Endothelial cell of umbilical vein (primary cell): ENCODE measurements around the gene TRIM67. TPM values are rescaled to one million over a fixed set of nuclear protein-coding genes. Genes with fewer than 3 reads are reported as not detected.

ENCODE experiments used
- BruUV-seq: library from RNA; stranded (reverse); fragments of 400-500 nt; replicated peaks from 2 replicates; lab custom pipeline; 2021; lab: Mats Ljungman, UMichigan
- CTCF ChIA-PET: fragments of 300-600, 350-600 bp; sonication (Branson Sonifier 250); formaldehyde crosslinking; loops from one replicate; lab custom pipeline; 2021; ENCODE audit warnings: antibody characterized with exemption, inconsistent platforms; lab: Charles Lee
- POLR2A ChIA-PET: fragments of 300-600, 350-600 bp; sonication (Branson Sonifier 250); formaldehyde crosslinking; loops from one replicate; lab custom pipeline; 2021; ENCODE audit warnings: antibody characterized with exemption, inconsistent platforms; lab: Charles Lee
- DNase-seq: peaks from one replicate; pipeline ENCODE4 v3.0.0-alpha.2; 2011; ENCODE audit warnings: low read depth, low spot score
- FAIRE-seq: peaks from 2 replicates; lab custom pipeline; 2011; peaks lifted over from hg19 to GRCh38; lab: Jason Lieb, UNC
- H2AFZ ChIP-seq: 2 replicates; pipeline ENCODE4 v1.6.0; 2012; ENCODE audit warnings: low read depth, low read length, control low read depth, inconsistent platforms
- H3K27ac ChIP-seq: 2 replicates; pipeline ENCODE4 v1.5.1; 2011; ENCODE audit warnings: low read depth, mild to moderate bottlenecking, control low read depth, low read length, moderate library complexity; ENCODE audit not compliant: insufficient read depth
- H3K27me3 ChIP-seq, 2 experiments: 2 replicates each; pipeline versions ENCODE4 v1.6.0 to v1.6.1; 2011; ENCODE audit warnings: low read length in 2 of 2, mixed read lengths in 1 of 2; ENCODE audit not compliant: control insufficient read depth in 2 of 2, insufficient read depth in 2 of 2
- H3K36me3 ChIP-seq, 2 experiments: 2 replicates in 1 of 2; 3 replicates in 1 of 2; pipeline ENCODE4 v1.5.1; 2011; ENCODE audit warnings: low read length in 2 of 2, mild to moderate bottlenecking in 1 of 2, moderate library complexity in 1 of 2; ENCODE audit not compliant: control insufficient read depth in 2 of 2, insufficient read depth in 2 of 2; ENCODE audit errors: extremely low read depth in 1 of 2
- H3K4me1 ChIP-seq: 3 replicates; pipeline ENCODE4 v1.5.1; 2011; ENCODE audit warnings: mild to moderate bottlenecking, low read length; ENCODE audit not compliant: control insufficient read depth, insufficient read depth; ENCODE audit errors: extremely low read depth
- H3K4me2 ChIP-seq: 2 replicates; pipeline ENCODE4 v1.6.1; 2011; ENCODE audit warnings: low read length, control low read depth, mixed read lengths; ENCODE audit not compliant: insufficient read depth
- H3K4me3 ChIP-seq, 3 experiments: fragments of 200-600 bp in 1 of 3; sonication (generic), shearing (Covaris generic) in 1 of 3; replicated peaks in 1 of 3; 2 replicates each; pipeline ENCODE4 v1.5.1; 2011 to 2016; ENCODE audit warnings: control low read depth in 3 of 3, low read length in 3 of 3, mild to moderate bottlenecking in 2 of 3, inconsistent platforms in 1 of 3, low read depth in 1 of 3, moderate library complexity in 1 of 3; ENCODE audit not compliant: insufficient read depth in 1 of 3
- H3K79me2 ChIP-seq: 2 replicates; pipeline ENCODE4 v1.6.0; 2012; ENCODE audit warnings: low read length, inconsistent platforms; ENCODE audit not compliant: control insufficient read depth, insufficient read depth
- H3K9ac ChIP-seq: replicated peaks from 2 replicates; pipeline ENCODE3; 2011; ENCODE audit warnings: low read length, control low read depth; ENCODE audit not compliant: insufficient read depth; ENCODE audit errors: extremely low read depth
- H3K9me1 ChIP-seq: replicated peaks from 3 replicates; pipeline ENCODE4 v1.6.0; 2011; ENCODE audit warnings: mild to moderate bottlenecking, low read length; ENCODE audit not compliant: control insufficient read depth, insufficient read depth; ENCODE audit errors: extremely low read depth
- H3K9me3 ChIP-seq: replicated peaks from 2 replicates; pipeline ENCODE4 v1.5.1; 2012; ENCODE audit warnings: low read length, inconsistent platforms; ENCODE audit not compliant: control insufficient read depth, insufficient read depth
- H4K20me1 ChIP-seq: replicated peaks from 2 replicates; pipeline ENCODE3; 2011; ENCODE audit warnings: mild to moderate bottlenecking, low read length; ENCODE audit not compliant: control insufficient read depth, insufficient read depth; ENCODE audit errors: extremely low read depth
- CTCF ChIP-seq, 2 donors: IDR thresholded peaks; 1 replicate in 1 of 2; 2 replicates in 1 of 2; pipeline ENCODE4 v1.5.1; 2011; ENCODE audit warnings: low read length in 2 of 2, mild to moderate bottlenecking in 2 of 2, moderate library complexity in 2 of 2, control low read depth in 1 of 2, inconsistent platforms in 1 of 2, low read depth in 1 of 2; ENCODE audit not compliant: insufficient read depth in 1 of 2; ENCODE audit errors: extremely low read depth in 1 of 2
- EZH2 ChIP-seq: IDR thresholded peaks from 2 replicates; pipeline ENCODE4 v1.6.1; 2012; ENCODE audit warnings: borderline replicate concordance, low read depth, mild to moderate bottlenecking, moderate library complexity, low read length, inconsistent platforms; ENCODE audit not compliant: severe bottlenecking
- FOS ChIP-seq: IDR thresholded peaks from 2 replicates; pipeline ENCODE4 v1.6.1; 2011; ENCODE audit warnings: mild to moderate bottlenecking, low read length, moderate library complexity, borderline replicate concordance; ENCODE audit not compliant: insufficient read depth
- GATA2 ChIP-seq: IDR thresholded peaks from 2 replicates; pipeline ENCODE4 v1.7.0; 2011; ENCODE audit warnings: low read depth, mild to moderate bottlenecking, moderate library complexity, mixed read lengths, low read length; ENCODE audit not compliant: insufficient read length, insufficient read depth
- MAX ChIP-seq: IDR thresholded peaks from 2 replicates; pipeline ENCODE4 v1.6.1; 2011; ENCODE audit not compliant: insufficient read depth, insufficient read length
- POLR2A ChIP-seq: IDR thresholded peaks from 2 replicates; pipeline ENCODE4 v1.6.1; 2012; ENCODE audit warnings: low read depth, mild to moderate bottlenecking, control low read depth, low read length
- POLR2AphosphoS5 ChIP-seq: IDR thresholded peaks from 2 replicates; pipeline ENCODE4 v1.6.1; 2012; ENCODE audit warnings: low read depth, mild to moderate bottlenecking, control low read depth, low read length, moderate library complexity; ENCODE audit not compliant: insufficient read depth
- dilution Hi-C: fragments of 300-500 bp; cut with MboI; formaldehyde crosslinking; loops from one replicate; pipeline ENCODE4 v1.15.0; 2019; ENCODE audit warnings: low sequenced_read_pairs; ENCODE audit not compliant: extremely low pct_ligation_motif_present
- intact Hi-C: fragments of 100-400 bp; cut with micrococcal nuclease; formaldehyde crosslinking; loops from one replicate; pipeline ENCODE4 v1.10.0; 2022
- polyA plus RNA-seq, 4 experiments: library from polyadenylated mRNA; depleted of rRNA in 3 of 4; stranded (reverse) in 3 of 4; unstranded in 1 of 4; fragments of >200 nt; gene quantifications; 2 replicates each; pipeline versions ENCODE4 v1.2.1 to v1.2.3, GENCODE V29; 2011 to 2012; ENCODE audit warnings: missing spikeins in 1 of 4
- total RNA-seq: library from RNA; stranded (reverse); gene quantifications from 2 replicates; pipeline ENCODE4 v1.2.3, GENCODE V29; 2021

Gene TRIM67
- total and polyA plus RNA-seq, 2 donors (not counting 3 experiments of a cell fraction or from before 2014, with no cell fraction given): not detected

- H3K27me3 ChIP-seq: no peaks in the 10 kb centered on the region
- no peaks in the 10 kb centered on the region for H3K4me1 ChIP-seq
- no peaks in the 10 kb centered on the region for H3K9me3 ChIP-seq
- DNase-seq (no peak), FAIRE-seq (no peak)
- TF ChIP-seq EZH2 (no peak), POLR2A (no peak), POLR2AphosphoS5 (no peak), CTCF (IDR thresholded peaks at IDR 0.05; ENCODE audit: extremely low read depth in 1 of 2, insufficient read depth in 1 of 2, low read depth in 1 of 2, low read length in 2 of 2) (no peak), GATA2 (no peak), FOS (no peak), MAX (no peak)
- POLR2A ChIA-PET: no interaction called here
- BruUV-seq: no TSS peak
- H3K4me2 ChIP-seq: no peak overlapping the region
- H2AFZ ChIP-seq: no peak overlapping the region
- H3K27ac ChIP-seq: no peak overlapping the region
- H3K9ac ChIP-seq: no peak overlapping the region
- H3K9me1 ChIP-seq: no peaks in the 10 kb centered on the region
- H3K79me2 ChIP-seq: no peaks in the 10 kb centered on the region
- intact Hi-C loops: no loop called here
- H4K20me1 ChIP-seq: no peaks in the 10 kb centered on the region
- CTCF ChIA-PET: no interaction called here
- H3K4me3 ChIP-seq: no peak overlapping the region
- dilution Hi-C loops: no loop called here
- H3K36me3 ChIP-seq: peaks cover 5 to 9% of the 10 kb centered on the region in 2 experiments
Observed at GRCh38 chr1:231231511-231231910, 69.7 kb downstream of the TRIM67 start.
